Spleen (tissue), 11 donors: ENCODE measurements around the gene TRAPPC6A. TPM values are rescaled to one million over a fixed set of nuclear protein-coding genes. Genes with fewer than 3 reads are reported as not detected.

Experiments
- DNase-seq: peaks from one replicate; pipeline ENCODE4 v3.0.0-alpha.2; 2020
- H3K27ac ChIP-seq, 8 donors: fragments of 200-600 bp; sonication (generic) in 7 of 8; 1 replicate in 4 of 8; 2 replicates in 4 of 8; pipeline versions ENCODE4 v1.5.0 to v1.8.0; 2016 to 2021; ENCODE audit warnings: inconsistent platforms in 4 of 8, mild to moderate bottlenecking in 4 of 8, moderate library complexity in 1 of 8
- H3K27me3 ChIP-seq, 7 donors: fragments of 200-600 bp; sonication (generic) in 6 of 7; replicated peaks in 1 of 7; 1 replicate in 4 of 7; 2 replicates in 3 of 7; pipeline versions ENCODE4 v1.5.0 to v1.8.0; 2016 to 2021; ENCODE audit warnings: inconsistent platforms in 3 of 7, mild to moderate bottlenecking in 1 of 7
- H3K36me3 ChIP-seq, 6 donors: fragments of 200-600 bp; sonication (generic) in 5 of 6; 1 replicate in 4 of 6; 2 replicates in 2 of 6; pipeline versions ENCODE4 v1.5.0 to v1.8.0; 2016 to 2021; ENCODE audit warnings: inconsistent platforms in 2 of 6
- H3K4me1 ChIP-seq, 6 donors: fragments of 200-600 bp; sonication (generic) in 5 of 6; 1 replicate in 3 of 6; 2 replicates in 3 of 6; pipeline versions ENCODE4 v1.5.0 to v1.8.0; 2016 to 2021; ENCODE audit warnings: inconsistent platforms in 3 of 6
- H3K4me3 ChIP-seq, 8 donors: fragments of 200-600 bp; sonication (generic) in 7 of 8; 1 replicate in 4 of 8; 2 replicates in 4 of 8; pipeline versions ENCODE4 v1.5.0 to v1.8.0; 2016 to 2021; ENCODE audit warnings: inconsistent platforms in 4 of 8, mild to moderate bottlenecking in 4 of 8, moderate library complexity in 2 of 8
- H3K9me3 ChIP-seq, 8 donors: fragments of 200-600 bp; sonication (generic) in 7 of 8; 1 replicate in 4 of 8; 2 replicates in 4 of 8; pipeline versions ENCODE4 v1.5.0 to v1.8.0; 2016 to 2021; ENCODE audit warnings: inconsistent platforms in 4 of 8
- POLR2A ChIP-seq, 3 donors: fragments of 450-650 bp; IDR thresholded peaks; one replicate each; pipeline ENCODE4 v1.5.1; 2017; ENCODE audit warnings: antibody characterized with exemption in 3 of 3, mild to moderate bottlenecking in 1 of 3
- POLR2AphosphoS5 ChIP-seq, 3 donors: sonication (generic); formaldehyde crosslinking; IDR thresholded peaks; one replicate each; pipeline ENCODE4 v1.5.1; 2017; ENCODE audit warnings: antibody characterized with exemption in 3 of 3
- WGBS, 5 donors: extraction: QIAGEN DNeasy Blood & Tissue Kit in 3 of 5; methylation state at CpG; one replicate each; pipeline versions ENCODE4 v1.1.5 to v1.1.7; 2013 to 2018; 5-methylcytosine and 5-hydroxymethylcytosine counted together
- intact Hi-C: fragments of 100-400 bp; cut with DNase I; formaldehyde crosslinking; loops from one replicate; pipeline ENCODE4 v1.15.0; 2023; ENCODE audit warnings: low total_unique reads
- polyA plus RNA-seq, 3 donors: library from polyadenylated mRNA; stranded (reverse); fragments of 200-250 nt; gene quantifications; one replicate each; pipeline ENCODE4 v1.2.1, GENCODE V29; 2013
- total RNA-seq, 7 donors: library from RNA; depleted of rRNA in 3 of 7; stranded (reverse); fragments of >200 nt in 3 of 7; fragmentation: NEBNext Ultra II Directional in 4 of 7; extraction: Animal tissue kit (Norgen Biotek cat#: 25700) in 4 of 7; gene quantifications; one replicate each; pipeline versions ENCODE4 v1.1.0 to v1.2.1, GENCODE V29; 2016 to 2021
- TF ChIP-seq, protein P1 (sequence below), 11 experiments: fragments of 200-600 bp in 7 of 11; fragments of 450-650 bp in 4 of 11; sonication (generic) in 4 of 11; IDR thresholded peaks in 8 of 11; conservative IDR thresholded peaks in 3 of 11; 1 replicate in 7 of 11; 2 replicates in 4 of 11; pipeline versions ENCODE4 v1.4.0 to v1.8.0; 2016 to 2021; ENCODE audit warnings: antibody characterized with exemption in 11 of 11, inconsistent platforms in 4 of 11, mild to moderate bottlenecking in 1 of 11
- donor health status: healthy with polysubstance abuse.
- donor health status: DM: no; HTN: no; CAD: no; lungs with moderate emphysema.
- donor health status: DM: no; HTN: no; CAD: no.
- donor health status: Bipolar disorder and iron deficiency.
- donor health status: healthy.
- donor health status: DM: no; HTN: no; CAD: no.
- donor health status: DM: yes; HTN: yes; CAD: no.

The TRAPPC6A gene
- total and polyA plus RNA-seq, 10 donors: 25.9 to 109 (median 39.8) TPM

DNA sequence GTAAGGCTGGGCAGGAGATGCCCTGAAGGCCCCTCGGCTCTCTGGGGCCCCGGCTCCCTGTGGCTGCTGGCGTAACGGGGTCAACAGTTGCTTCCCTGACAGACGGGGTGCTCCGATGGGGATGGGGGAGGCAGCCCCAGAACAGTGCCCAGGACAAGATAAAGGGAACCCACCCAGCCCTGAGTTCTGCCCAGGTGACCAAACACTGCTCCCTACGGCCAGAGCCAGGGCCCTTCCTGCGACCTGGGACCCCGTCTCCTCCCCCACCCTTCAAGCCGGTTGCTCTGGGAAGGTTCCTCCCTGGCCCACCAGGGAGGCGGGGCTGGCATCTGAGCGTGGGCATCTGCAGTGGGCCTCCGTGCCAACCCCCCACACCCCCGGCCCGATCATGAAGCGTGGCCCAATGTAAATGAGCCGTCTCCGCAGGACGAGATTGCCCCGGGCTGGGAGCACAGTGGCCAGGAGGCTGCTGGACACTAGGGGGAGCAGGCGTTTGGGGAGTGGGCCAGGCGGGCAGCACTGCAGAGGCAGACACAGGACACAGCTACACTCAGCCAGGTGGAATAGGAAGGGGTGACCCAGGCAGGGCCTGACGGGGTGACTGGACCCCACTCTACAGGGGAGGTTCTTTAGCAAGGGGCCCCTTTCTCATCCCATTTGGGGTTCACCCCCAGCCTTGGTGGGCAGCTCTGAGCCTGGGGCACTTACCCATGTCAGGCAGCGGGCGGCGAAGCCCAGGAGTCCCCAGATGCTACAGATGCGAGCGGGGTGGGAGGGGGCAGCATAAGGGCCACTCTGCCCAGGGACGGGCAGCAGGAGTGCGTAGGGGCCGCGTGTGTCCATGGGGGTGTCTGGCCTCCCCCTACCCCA is 16.1 kb downstream of the TRAPPC6A start:
- TF ChIP-seq, protein P1, sequence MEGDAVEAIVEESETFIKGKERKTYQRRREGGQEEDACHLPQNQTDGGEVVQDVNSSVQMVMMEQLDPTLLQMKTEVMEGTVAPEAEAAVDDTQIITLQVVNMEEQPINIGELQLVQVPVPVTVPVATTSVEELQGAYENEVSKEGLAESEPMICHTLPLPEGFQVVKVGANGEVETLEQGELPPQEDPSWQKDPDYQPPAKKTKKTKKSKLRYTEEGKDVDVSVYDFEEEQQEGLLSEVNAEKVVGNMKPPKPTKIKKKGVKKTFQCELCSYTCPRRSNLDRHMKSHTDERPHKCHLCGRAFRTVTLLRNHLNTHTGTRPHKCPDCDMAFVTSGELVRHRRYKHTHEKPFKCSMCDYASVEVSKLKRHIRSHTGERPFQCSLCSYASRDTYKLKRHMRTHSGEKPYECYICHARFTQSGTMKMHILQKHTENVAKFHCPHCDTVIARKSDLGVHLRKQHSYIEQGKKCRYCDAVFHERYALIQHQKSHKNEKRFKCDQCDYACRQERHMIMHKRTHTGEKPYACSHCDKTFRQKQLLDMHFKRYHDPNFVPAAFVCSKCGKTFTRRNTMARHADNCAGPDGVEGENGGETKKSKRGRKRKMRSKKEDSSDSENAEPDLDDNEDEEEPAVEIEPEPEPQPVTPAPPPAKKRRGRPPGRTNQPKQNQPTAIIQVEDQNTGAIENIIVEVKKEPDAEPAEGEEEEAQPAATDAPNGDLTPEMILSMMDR (IDR thresholded peaks at IDR 0.05 in 8 of 11, conservative IDR thresholded peaks at IDR 0.05 in 3 of 11): peak in 6 of 11 experiments; percentile 25 to 43 (median 30)
- no peak for TF ChIP-seq POLR2AphosphoS5 (IDR thresholded peaks at IDR 0.05)
- TF ChIP-seq POLR2A (IDR thresholded peaks at IDR 0.05): no peak
- H3K27me3 ChIP-seq: peaks cover 0 to 50% (median 17%) of the 10 kb centered on the region in 7 donors
- no peak overlapping the region for H3K27ac ChIP-seq
- no peaks in the 10 kb centered on the region for H3K9me3 ChIP-seq
- intact Hi-C loops: no loop called here
- WGBS, 5 donors: 58 to 84% (median 65%) methylated on average over 14 to 32 of the region's 32 CpGs
- no peaks in the 10 kb centered on the region for H3K36me3 ChIP-seq
- H3K4me1 ChIP-seq: peaks cover 16 to 36% (median 27%) of the 10 kb centered on the region in 6 donors
- no peak for DNase-seq
- no peak overlapping the region for H3K4me3 ChIP-seq

DNA sequence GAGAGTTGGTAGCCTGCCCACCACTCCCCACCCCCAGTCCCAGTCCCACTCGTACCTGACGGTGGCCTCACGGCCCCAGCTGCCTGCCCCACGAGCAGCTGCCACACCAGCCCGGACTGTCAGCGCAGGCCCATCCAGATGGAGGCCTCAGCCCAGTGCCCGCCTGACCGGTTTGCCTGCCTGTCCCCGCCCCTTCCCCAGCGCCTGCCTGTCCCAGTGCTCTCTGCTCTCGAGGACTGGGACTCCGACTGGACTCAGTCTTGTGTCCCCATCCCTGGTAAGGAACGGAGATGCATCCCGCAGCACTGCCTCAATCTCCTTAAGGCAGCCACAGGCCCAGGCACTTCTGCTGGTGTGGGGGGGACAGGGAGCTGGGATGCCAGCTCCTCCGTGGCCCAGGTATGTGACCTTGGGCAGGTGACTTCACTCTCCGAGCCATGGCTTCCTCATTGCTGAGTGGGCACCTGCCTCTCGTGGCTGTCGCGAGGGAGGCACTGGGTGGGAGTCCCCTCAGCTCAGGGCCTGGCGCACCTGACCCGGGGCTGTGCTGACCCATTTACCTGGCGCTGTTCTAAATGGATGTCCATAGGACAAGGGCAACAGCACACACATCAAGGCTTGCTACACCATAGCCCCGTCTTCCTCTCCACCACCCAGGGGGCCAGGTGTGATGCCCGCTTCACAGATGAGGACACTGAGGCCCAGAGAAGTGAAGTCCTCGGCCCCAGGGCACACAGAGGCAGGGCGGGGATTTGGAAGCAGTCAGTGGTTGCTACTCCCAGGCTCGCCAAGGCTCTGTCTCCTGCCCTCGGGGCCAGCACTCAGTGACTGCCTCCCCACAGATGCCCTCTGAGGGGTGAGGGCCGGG is 16.9 kb downstream of the TRAPPC6A start, which contains the start of gene NKPD1:
NKPD1 (minus strand) TSS at position 113 of the 868 bp plus-strand sequence. CDS start 832 bp downstream, outside the sequence.
- no peaks in the 10 kb centered on the region for H3K9me3 ChIP-seq
- intact Hi-C loops: no loop called here
- TF ChIP-seq POLR2A (IDR thresholded peaks at IDR 0.05) (no peak), POLR2AphosphoS5 (IDR thresholded peaks at IDR 0.05) (peak in 1 of 3 donors; percentile 30)
- TF ChIP-seq, protein P1 (IDR thresholded peaks at IDR 0.05 in 8 of 11, conservative IDR thresholded peaks at IDR 0.05 in 3 of 11): no peak
- DNase-seq: no peak
- no peak within 1 kb of the TSS for H3K4me3 ChIP-seq
- whole genome bisulfite sequencing, 5 donors: 60 to 80% (median 67%) methylated on average over 5 to 29 of the region's 29 CpGs
- H3K4me1 ChIP-seq: peaks cover 11 to 28% (median 19%) of the 10 kb centered on the region in 6 donors
- H3K36me3 ChIP-seq: no peaks in the 10 kb centered on the region
- peaks cover 0 to 59% (median 17%) of the 10 kb centered on the region in 7 donors for H3K27me3 ChIP-seq
- no peak within 1 kb of the TSS for H3K27ac ChIP-seq

DNA sequence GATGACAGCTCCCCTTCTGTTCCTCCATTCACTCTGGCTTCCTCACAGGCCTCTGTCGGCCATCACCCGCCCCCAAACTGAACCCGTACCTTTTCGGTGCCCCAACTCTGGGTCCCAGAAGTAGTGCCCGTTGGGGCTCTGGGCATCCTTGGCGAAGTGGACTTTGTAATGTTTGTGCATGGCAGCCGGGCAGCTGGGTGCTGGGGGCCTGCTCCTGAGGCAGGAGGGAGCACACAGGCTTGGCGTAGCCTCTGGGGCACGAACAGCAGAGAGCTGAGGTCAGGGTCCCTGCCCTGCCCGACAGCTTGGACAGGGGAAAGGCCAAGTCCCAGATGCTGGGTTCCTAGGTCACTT is 18.1 kb downstream of the TRAPPC6A start:
- Histone ChIP-seq H3K36me3 (no peaks in the 10 kb centered on the region), H3K4me3 (no peak overlapping the region), H3K9me3 (no peaks in the 10 kb centered on the region), H3K27ac (no peak overlapping the region), H3K27me3 (peaks cover 0 to 71% (median 17%) of the 10 kb centered on the region in 7 donors), H3K4me1 (peaks cover 9 to 16% (median 12%) of the 10 kb centered on the region in 6 donors)
- DNase-seq: no peak
- 76 to 89% (median 81%) methylated on average over 9 to 10 of the region's 10 CpGs for WGBS, 5 donors
- intact Hi-C loops: no loop called here
- TF ChIP-seq POLR2AphosphoS5 (IDR thresholded peaks at IDR 0.05): peak in 1 of 3 donors; percentile 5
- TF ChIP-seq, protein P1 (IDR thresholded peaks at IDR 0.05 in 8 of 11, conservative IDR thresholded peaks at IDR 0.05 in 3 of 11): no peak
- no peak for TF ChIP-seq POLR2A (IDR thresholded peaks at IDR 0.05)
